HG03139 (cell line): ENCODE measurements around the gene RASL12.
A peak's percentile ranks its signal among the peaks of the same experiment; 100 is the strongest.
"Not testable (repeated sequence)": the region's sequence is repeated elsewhere in the genome, so short reads cannot be mapped to it uniquely, and the experiment has no call there.

ENCODE experiments used
- ATAC-seq: cut with Tn5 transposase; IDR thresholded peaks from one replicate; pipeline ENCODE4 v1.9.1; 2021; ENCODE audit not compliant: unreplicated experiment

Gene RASL12

DNA sequence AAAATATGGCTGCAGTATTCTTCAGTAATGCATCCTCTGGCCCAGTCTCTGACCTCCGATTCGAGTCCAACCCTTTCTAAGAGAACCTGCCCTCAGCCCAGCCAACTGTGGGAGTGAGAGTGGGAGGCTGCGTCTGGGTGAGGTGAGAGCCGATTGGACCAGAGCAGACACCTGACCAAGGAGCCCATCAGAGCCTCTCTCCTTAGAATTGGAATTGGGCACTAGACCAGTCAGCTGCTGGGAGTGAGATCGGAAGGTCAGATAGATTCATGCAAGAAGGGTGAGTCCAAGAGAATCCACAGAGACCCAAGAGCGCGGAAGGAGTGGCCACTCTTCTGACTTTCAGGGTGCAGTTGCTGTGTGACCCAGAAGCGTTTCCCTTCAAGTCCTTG lies 10.2 kb downstream of the RASL12 start:
- ATAC-seq, result no peak

DNA sequence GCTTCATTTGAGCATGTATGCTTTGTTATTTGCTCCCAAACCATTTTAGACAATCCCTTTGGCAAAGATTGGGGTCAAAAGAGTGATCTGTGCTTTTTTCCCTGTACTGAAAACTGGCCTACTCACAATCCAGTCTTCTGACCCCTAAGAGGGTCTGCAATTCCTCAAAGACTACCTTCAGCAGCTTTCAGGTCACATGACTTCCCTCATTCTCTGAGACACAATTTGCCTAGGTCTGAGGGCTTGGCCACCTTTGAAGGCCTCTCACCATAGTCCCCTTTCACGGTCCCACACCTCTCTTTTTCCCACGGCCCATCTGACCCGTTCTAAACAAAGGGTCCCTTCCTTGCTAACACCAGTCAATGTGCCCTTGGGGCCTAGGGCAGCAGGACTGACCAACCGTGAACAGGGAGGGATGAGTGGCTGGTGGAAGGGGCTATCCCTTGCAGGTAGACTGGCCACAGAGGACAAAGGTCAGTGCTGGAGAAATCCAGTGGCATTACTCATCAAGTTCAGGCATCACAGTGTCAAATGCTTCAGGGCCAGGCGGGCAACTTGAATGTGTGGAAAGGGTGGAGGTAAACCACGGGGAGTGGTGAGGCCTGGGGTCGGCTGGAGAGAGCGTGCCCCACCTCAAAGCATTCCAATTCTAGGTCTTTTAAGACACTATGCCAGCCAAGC lies 10.8 kb downstream of the RASL12 start:
- no peak for ATAC-seq

DNA sequence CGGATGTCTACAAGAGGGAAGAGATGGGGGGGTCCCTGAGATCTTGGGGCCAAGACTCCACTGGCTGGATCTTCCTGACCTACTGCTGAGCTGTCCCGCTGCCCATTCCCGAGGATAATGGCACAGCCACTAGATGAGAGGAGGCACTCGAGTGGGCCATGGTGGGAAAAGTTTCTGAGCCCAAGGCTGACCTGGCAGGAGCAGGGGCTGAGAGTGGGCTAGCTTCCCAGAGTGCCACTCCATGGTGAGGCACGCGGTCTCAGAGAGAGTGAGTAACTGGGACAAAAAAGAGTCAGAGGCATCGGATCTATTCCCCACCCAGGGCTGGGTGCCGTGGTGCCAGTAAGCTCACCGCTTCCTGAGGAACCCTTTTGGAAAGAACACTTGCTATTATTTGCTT lies 11.7 kb downstream of the RASL12 start:
- no peak for ATAC-seq

DNA sequence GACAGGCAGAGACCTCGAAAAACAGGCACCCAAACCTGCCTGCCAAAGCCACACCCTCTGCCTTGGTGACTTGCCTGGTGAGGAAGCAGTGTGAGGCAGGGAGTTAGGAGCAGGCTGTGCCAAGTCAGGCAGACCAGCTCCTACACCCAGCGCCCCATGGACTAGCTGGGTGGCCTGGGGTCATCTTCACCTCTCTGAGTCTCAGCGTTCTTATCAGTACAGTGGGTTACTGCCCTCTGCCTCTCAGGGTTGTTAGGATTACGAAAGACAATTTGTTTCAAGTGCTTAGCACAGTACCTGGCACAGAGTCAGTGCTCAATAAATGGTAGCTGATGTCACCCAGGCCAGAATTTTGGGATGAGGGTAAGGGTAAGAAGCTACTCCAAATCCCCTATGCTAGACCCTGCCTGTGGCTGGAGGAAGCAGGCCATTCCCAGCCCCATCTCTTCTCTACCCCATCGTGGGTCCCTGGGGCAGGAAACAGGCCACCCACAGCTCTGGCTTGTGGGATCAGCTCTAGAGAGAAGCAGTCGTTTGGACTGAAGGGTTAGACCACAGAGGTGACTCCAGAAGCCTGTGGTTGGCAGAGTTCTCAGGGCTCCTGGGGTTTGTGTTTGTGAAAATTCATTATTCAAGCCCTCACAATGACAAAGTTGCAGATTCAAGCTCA lies 12.5 kb downstream of the RASL12 start:
- no peak for ATAC-seq

DNA sequence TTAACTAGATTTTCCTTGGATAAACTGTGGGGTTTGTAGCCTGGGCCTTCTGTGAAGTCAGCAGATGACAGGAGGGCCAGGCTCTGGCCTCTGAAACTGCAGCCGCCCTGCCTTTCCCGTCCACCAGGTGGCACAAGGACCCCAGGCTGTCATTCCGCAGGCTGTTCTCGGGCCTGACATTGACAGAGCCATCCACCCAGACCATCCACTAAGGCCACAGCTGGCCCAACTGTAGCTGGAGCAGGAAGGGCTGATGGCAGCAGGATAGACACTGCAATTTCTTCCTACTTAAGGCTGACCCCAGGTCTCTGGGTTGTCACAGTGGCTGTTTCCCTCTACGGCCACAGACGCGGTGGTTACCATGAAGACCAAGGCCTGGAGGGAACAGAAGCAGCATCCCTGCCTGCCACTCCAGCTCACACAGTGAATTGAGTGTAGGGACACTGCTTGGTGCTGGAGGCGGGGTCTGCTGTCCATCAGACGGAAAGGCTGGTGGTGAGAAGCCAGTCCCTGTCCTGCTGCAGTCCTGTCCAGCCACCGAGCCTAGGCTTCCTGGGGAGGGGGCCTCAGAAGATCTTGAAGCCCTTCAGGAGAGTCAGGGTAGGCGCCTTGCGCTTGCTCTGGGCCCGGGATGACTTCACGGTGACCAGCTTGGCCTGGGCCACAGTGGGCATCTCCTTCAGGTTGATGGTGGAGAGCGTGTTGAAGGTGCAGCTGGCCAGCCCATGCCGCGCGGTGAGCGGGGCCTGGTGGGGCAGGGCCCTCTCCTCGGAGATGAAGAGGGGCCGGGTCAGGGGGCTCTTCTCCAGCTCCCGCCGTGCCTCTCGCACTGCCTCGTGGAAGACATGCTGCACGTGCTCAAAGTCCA lies 13.2 kb downstream of the RASL12 start:
- no peak for ATAC-seq

DNA sequence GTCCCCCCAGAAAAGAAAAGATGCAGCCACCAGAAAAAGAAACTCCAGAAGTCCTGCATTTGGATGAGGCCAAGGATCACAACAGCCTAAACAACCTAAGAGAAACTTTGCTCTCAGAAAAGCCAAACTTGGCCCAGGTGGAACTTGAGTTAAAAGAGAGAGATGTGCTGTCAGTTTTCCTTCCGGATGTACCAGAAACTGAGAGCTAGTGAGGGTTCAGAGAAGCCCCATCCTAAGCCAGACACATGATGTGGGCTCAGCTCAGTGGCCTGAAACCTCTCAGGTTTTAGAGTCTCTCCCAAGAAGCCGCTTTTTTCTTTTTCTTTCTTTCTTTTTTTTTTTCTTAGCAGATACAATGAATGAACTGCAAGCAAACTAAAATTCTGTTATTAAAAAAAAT lies 14.8 kb downstream of the RASL12 start:
- ATAC-seq, result no peak

DNA sequence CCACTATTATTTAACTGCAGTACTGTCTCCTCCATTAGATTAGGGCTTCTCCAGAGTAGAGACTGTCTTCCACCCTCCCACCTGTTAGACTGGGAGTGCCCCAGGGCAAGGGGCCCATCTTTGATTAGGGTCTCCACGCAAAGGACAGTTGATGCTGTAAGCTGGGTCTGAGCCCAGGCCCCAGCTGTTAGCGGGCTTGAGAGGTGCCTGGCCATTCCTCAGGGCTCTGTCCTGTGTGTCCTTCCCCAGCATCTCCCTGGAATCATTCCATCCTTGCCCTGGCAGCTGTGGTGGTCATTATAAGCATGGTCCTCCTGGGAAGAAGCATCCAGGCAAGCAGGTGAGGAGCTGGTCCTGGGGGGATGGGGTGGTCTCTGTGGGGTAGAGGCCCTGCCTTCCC lies 16.5 kb downstream of the RASL12 start:
- no peak for ATAC-seq

DNA sequence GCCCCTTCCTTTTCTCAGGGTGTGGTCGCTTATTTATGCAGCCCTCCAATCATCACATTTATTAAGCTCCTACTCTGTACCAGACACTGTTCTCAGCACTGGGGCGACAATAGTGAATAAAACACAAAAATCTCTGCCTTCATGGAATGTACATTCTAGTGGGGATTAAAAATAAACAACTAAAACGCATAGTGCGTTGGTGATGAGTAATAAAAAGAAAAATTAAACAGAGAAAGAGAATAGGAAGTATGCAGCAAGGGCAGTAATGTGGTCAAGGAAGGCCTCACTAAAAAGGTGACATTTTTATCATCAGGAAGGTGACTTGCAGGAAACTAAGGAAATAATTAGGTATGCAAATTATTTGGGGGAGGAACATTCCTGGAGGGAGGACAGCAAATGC lies 17.5 kb downstream of the RASL12 start:
- no peak for ATAC-seq

DNA sequence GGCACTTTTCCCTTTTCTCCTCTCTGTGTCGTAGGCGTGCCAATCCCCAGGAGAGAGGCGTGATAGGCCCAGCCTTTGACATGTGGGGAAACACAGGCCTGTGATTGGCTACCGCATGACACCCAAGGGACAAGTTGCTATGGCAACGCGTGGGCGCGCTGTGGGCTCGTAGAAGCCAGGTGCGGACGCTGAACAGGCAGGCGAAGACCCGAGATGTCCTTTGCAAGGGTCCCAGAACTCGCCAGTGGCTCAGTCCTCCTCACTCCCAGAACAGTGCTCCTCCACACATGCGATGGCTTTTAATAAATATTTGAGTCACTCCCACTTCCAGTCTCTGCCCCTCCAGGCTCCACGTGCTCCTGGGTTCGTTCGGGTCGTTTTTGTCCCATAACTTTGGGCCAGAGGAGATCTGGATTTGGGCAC lies 18.4 kb downstream of the RASL12 start:
- ATAC-seq, result peak; percentile 78

DNA sequence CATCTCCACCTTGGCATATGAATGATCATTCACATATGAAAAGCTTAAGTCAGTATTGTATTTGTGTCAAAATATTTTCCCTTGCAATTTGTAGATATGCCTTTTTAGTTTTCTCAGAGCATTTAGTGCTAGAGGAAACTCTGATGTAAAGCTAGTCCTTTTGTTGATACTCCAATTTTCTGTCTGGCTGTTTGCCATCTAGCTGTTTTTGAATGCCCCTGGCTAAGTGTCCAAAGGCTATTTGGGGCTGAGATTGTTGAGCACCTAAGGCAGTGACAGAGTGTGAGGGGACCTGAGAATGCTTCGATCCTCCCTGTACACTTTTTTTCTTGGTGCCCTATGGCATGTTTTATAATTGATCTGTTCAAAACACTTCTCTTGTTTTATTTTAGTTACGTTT lies 19.6 kb downstream of the RASL12 start:
- no peak for ATAC-seq

DNA sequence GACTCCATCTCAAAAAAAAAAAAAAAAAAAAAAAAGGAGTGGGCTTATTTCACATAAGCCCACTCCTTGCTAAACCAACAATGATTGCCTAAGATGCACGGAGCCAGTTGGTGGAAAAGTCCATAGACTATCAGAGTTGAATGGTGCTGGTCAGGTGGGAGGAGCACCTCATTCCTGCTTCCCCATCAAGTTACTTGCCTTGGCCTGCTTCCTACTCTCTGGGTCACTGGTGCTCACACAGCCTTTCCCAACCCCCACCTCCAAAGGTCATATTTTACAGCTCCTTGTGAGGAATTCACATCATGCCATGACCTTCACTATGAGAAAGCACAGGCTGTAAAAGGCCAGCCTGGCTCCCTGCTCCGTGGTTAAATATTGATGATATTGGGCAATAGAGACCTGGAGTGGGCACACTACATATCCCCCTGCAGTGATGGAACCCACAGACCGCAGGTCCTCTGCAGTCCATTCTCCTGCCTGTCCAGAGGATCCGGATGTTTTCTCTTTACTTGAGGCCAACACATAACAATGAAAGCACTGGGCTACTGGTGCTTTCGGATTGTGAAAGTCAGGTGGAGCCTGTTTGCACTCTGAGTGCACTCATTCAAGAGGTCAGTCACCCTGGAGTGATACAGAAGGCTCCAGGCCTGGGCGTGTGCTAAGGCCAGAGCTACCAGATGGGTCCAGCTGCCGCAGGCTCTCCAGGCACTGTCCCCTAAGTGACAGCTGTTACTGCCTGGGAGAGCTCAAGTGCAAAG lies 22.9 kb downstream of the RASL12 start, which contains the start of gene SLC51B:
Gene SLC51B (plus strand): TSS at position 664 of the 758 bp plus-strand sequence. CDS start 4,618 bp downstream, outside the sequence.
- ATAC-seq, result no peak

DNA sequence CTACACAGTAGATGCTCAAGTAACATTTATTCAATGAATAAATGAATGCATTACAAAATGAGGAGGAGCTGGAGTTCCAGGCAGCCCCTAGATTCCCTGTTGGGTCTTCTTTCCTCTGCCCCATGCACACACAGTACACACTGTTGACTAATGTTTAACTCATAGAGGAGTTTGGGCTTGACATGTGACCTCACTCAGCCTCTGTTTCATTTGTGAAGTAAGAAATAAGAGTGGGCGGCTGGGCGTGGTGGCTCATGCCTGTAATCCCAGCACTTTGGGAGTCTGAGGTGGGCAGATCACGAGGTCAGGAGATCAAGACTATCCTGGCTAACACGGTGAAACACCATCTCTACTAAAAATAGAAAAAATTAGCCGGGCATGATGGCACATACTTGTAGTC lies 23.6 kb downstream of the RASL12 start:
- ATAC-seq, result not testable (repeated sequence)

DNA sequence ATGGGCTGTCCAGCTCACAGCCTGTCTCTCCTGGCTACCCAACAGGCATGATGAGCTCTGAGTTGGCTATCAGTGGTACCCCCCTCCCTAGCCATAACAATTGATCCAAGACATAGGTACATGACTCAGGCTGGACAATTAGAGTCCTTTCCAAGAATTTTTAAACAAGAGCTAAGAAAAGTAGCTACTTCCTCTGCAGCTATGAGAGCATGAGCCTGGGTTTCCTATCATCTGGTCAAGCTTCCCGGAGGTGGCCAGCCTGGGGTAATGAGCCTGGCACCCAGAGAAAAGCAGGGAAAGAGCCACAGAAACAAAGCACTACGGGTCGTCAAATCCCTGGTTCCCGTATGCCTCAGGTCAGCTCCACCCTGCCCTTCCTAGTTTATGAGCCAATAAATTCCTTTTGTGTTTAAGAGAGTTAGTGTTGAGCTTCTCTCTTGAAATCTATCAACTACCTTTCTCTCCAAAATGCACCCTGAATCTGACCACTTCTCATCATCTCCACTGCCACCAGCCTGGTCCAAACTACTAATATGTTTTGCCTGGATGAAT lies 24.9 kb downstream of the RASL12 start:
- ATAC-seq, result no peak

DNA sequence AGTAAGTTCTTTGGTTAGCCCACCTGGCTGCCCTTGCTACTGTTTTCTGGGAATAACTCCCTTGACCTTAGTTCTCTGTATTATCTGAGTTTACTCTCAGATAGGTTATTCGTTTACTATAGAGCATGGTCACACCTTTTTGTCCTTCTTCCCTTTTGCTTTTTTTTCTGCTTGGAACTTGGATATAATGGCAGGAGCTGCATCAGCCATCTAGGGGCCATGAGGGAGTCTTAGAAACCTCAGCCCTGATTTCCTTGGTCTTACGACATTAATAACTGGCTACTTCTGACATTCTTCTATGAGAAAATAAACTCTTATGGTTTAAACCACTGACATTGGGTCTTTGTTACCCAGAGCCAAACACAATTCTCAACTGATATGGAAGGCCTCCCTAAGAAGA lies 26.0 kb downstream of the RASL12 start:
- no peak for ATAC-seq

DNA sequence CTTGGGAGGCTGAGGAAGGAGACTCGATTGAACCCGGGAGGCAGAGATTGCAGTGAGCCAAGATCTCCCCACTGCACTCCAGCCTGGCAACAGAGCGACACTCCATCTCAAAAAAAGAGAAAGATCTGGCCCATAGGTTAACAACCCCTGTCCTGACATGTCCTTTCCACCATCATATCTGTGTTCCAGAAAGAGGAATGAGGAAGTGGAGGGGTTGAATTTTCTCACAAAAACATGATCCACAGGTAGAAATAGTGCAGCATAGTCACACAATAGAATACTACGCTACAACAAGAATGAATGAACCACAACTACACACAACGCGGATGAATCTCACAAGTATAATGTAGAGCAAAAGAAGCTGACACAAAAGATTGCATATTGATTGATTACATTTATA lies 27.3 kb downstream of the RASL12 start:
- ATAC-seq, result no peak

DNA sequence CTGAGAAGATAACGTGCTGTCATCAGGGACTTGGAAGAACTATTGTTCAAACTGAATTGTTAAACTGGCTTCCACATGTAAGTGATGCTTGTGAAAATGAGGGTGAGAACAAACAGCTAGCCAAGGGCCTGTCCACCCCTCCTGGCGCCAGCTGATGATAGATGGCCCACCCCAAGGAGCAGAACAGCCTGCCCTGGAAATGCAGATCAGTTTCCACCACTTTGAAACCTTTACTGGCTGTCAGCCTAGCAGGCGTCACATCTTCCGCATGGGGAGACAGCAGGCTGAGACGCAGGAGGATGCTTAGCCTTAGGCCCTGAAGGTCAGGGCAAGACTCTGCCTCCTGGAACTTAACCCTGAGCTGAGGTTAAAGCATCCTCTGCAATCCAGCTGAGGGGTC lies 29.0 kb downstream of the RASL12 start:
- no peak for ATAC-seq

DNA sequence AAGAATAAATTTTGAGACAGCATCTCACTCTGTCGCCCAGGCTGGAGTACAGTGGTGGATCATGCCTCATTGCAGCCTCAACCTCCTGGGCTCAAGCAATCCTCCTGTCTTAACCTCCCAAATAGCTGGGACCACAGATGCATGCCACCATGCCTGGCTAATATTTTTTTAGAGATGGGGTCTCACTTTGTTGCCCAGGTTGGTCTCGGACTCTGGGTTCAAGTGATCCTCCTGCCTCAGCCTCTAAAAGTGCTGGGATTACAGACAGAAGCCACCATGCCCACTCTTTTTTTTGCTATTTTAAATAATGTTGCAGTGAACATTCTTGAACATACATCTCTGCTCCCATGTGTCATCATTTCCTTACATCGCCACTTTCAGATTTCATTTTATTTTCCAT lies 29.4 kb downstream of the RASL12 start:
- ATAC-seq, result no peak

DNA sequence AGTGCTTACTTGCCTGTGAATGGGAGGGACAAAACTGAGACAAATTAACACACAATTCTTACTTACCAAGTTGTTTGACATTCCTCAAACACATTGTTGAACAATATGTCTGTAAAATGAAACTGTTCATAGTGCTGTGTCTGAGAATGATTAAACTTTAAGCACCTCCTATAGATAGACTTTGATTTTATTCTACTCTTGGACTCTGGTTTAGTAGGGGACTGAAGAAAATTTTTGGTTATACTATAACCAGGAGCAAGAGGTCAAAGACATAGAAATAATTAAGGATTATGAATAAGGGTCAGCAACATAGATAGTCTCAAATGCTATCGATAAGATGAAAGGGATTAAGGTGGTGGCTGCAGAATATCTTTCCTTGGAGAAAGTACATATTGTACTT lies 30.5 kb downstream of the RASL12 start:
- ATAC-seq, result no peak

DNA sequence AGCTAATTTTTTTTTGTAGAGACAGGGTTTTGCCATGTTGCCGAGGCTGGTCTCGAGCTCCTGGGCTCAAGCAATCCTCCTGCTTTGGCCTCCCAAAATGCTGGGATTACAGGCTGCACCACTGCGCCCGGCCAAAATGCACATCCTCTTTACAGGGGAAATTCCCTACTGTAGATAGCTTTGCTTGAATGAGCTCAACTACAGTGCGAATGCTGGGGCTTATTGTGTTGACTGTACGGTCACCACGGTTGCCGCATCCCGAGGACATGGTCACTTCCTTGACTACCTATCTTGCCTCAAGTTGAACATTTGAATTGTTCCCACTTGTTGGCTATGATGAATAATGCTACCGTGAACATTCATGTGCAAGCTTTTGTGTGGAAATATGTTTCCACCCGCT lies 33.1 kb downstream of the RASL12 start:
- no peak for ATAC-seq

DNA sequence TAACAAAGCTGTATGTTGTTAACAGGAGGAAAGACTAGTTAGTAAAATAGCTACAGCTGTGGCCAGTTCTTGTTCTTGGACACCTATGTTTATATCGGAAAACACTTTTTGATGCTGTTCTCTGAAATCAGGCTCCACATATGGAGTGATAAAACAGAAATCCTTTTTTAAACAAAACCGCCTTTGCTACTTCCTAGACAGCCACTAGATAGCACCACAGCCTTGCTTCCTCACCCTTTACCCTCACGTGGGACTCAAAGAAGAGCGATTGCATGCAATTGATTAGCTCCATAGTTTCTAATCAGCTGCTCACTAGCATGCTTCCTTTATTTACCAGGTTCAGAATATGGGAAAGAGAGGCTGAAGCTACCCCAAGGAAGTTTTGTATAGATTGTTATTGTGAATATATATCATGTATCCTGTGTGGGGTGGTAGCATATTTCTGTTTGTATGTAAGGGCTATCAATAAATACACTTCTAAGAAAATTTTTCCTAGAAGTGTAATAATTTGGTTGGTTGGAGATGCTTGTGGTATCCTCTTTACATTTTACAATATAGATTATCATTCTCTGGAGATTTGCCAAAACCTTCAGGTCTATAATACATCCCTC lies 34.0 kb downstream of the RASL12 start:
- ATAC-seq, result no peak
